CD4-positive, alpha-beta T cell (primary cell): Measurements from ENCODE around the gene MSH3. TPM values are rescaled to one million over a fixed set of nuclear protein-coding genes. Genes with fewer than 3 reads are reported as not detected.

ENCODE experiments used
- ATAC-seq: fragments of 200-7000 bp; cut with Tn5 transposase; one replicate; pipeline ENCODE4 v1.10.0; 2022; ENCODE audit warnings: mild to moderate bottlenecking; ENCODE audit not compliant: poor library complexity
- CTCF ChIA-PET: fragments of 350-600 bp; sonication (Branson Sonifier 250); formaldehyde crosslinking; loops from one replicate; lab custom pipeline; 2021; ENCODE audit warnings: antibody characterized with exemption, inconsistent platforms; lab: Charles Lee
- POLR2A ChIA-PET: fragments of 350-600 bp; sonication (Branson Sonifier 250); formaldehyde crosslinking; loops from one replicate; lab custom pipeline; 2021; ENCODE audit warnings: antibody characterized with exemption, inconsistent platforms; lab: Charles Lee
- DNase-seq, 14 experiments: peaks; one replicate each; pipeline ENCODE4 v3.0.0-alpha.2; 2013 to 2020; ENCODE audit warnings: mixed read lengths in 2 of 14
- H3K27ac ChIP-seq, 2 donors: one replicate each; pipeline versions ENCODE4 v1.5.1 to v1.7.0; 2013; ENCODE audit warnings: low read length in 2 of 2, low read depth in 1 of 2, mild to moderate bottlenecking in 1 of 2
- H3K27me3 ChIP-seq, 2 experiments: 1 replicate in 1 of 2; 2 replicates in 1 of 2; pipeline versions ENCODE4 v1.6.1 to v1.7.0; 2013; ENCODE audit warnings: low read length in 2 of 2, control low read depth in 1 of 2, mild to moderate bottlenecking in 1 of 2, moderate library complexity in 1 of 2; ENCODE audit not compliant: insufficient read depth in 2 of 2, control insufficient read depth in 1 of 2
- H3K36me3 ChIP-seq: one replicate; pipeline ENCODE4 v1.6.1; 2013; ENCODE audit warnings: low read length, control low read depth; ENCODE audit not compliant: insufficient read depth
- H3K4me1 ChIP-seq: one replicate; pipeline ENCODE4 v1.6.1; 2013; ENCODE audit warnings: low read length, control low read depth; ENCODE audit not compliant: insufficient read depth
- H3K4me3 ChIP-seq: one replicate; pipeline ENCODE4 v1.5.1; 2013; ENCODE audit warnings: mild to moderate bottlenecking, low read length, moderate library complexity
- H3K9me3 ChIP-seq, 2 experiments: 1 replicate in 1 of 2; 2 replicates in 1 of 2; pipeline versions ENCODE4 v1.6.1 to v1.7.0; 2013; ENCODE audit warnings: low read length in 2 of 2, mild to moderate bottlenecking in 2 of 2, control low read depth in 1 of 2, moderate library complexity in 1 of 2; ENCODE audit not compliant: control insufficient read depth in 1 of 2, insufficient read depth in 1 of 2
- H3K27ac Mint-ChIP-seq: one replicate; pipeline ENCODE4 v1.8.0; 2020; ENCODE audit warnings: mixed read lengths
- H3K27me3 Mint-ChIP-seq: one replicate; pipeline ENCODE4 v1.8.0; 2021; ENCODE audit warnings: mixed read lengths
- H3K36me3 Mint-ChIP-seq: one replicate; pipeline ENCODE4 v1.8.0; 2021; ENCODE audit warnings: low read depth, mixed read lengths
- H3K4me1 Mint-ChIP-seq: one replicate; pipeline ENCODE4 v1.8.0; 2021; ENCODE audit warnings: low read depth, mixed read lengths
- H3K4me3 Mint-ChIP-seq: one replicate; pipeline ENCODE4 v1.8.0; 2020; ENCODE audit warnings: mild to moderate bottlenecking, mixed read lengths
- H3K9me3 Mint-ChIP-seq: one replicate; pipeline ENCODE4 v1.8.0; 2020; ENCODE audit warnings: mixed read lengths
- intact Hi-C, 2 experiments: fragments of 100-400 bp; cut with DNase I in 1 of 2; cut with micrococcal nuclease in 1 of 2; formaldehyde crosslinking; loops; one replicate each; pipeline versions ENCODE4 v1.15.1 to v1.9.0; 2023 to 2025; cut with DNase I, micrococcal nuclease
- total RNA-seq, 174 experiments: library from RNA in 2 of 174; stranded (reverse) in 2 of 174; gene quantifications; one replicate each; pipeline ENCODE4 v1.2.3 and lab custom pipeline; 2021 to 2026
- TF ChIP-seq, protein P1 (sequence below): fragments of 200-600 bp; IDR thresholded peaks from one replicate; pipeline ENCODE4 v1.8.0; 2022; ENCODE audit warnings: antibody characterized with exemption, mild to moderate bottlenecking

The MSH3 gene
- total RNA-seq, 2 experiments from 2014 or later: 11.3 to 13.0 TPM

DNA sequence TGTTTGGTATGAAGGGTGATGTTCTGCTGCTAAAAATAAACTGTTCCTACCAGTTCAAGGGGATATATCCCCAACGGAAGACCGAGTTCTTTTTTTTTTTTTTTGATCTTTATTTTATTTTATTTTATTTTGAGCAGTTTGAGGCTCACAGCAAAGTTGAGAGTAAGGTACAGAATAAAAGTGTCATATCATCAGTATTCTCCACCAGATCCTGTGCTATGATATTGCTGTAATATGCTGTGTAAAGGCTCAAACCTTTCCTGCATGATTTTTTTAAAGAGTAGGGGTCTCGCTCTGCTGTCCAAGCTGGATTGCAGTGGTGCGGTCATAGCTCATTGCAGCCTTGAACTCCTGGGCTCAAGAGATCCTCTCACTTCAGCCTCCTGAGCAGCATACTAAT is 35.2 kb downstream of the MSH3 start:
- H3K4me3 ChIP-seq: no peak overlapping the region
- no peaks in the 10 kb centered on the region for H3K27me3 ChIP-seq
- ChIA-PET POLR2A (no interaction called here), CTCF (interaction anchor here (2.0 kb wide), 1 partner anchor 419 kb away, joined by 5 read pairs; no protein-coding TSS in a partner anchor)
- no peaks in the 10 kb centered on the region for H3K27me3 Mint-ChIP-seq
- no peak for DNase-seq
- H3K9me3 ChIP-seq: no peaks in the 10 kb centered on the region
- no peaks in the 10 kb centered on the region for H3K4me1 ChIP-seq
- H3K27ac Mint-ChIP-seq: no peak overlapping the region
- no peak overlapping the region for H3K27ac ChIP-seq
- H3K36me3 ChIP-seq: peaks cover 3% of the 10 kb centered on the region
- TF ChIP-seq, protein P1, sequence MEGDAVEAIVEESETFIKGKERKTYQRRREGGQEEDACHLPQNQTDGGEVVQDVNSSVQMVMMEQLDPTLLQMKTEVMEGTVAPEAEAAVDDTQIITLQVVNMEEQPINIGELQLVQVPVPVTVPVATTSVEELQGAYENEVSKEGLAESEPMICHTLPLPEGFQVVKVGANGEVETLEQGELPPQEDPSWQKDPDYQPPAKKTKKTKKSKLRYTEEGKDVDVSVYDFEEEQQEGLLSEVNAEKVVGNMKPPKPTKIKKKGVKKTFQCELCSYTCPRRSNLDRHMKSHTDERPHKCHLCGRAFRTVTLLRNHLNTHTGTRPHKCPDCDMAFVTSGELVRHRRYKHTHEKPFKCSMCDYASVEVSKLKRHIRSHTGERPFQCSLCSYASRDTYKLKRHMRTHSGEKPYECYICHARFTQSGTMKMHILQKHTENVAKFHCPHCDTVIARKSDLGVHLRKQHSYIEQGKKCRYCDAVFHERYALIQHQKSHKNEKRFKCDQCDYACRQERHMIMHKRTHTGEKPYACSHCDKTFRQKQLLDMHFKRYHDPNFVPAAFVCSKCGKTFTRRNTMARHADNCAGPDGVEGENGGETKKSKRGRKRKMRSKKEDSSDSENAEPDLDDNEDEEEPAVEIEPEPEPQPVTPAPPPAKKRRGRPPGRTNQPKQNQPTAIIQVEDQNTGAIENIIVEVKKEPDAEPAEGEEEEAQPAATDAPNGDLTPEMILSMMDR: no peak
- no peaks in the 10 kb centered on the region for H3K9me3 Mint-ChIP-seq
- intact Hi-C loops: loop anchor here (5.0 to 10.0 kb wide), 4 partner anchors 418 to 615 kb away; partner anchors contain the start of gene ZCCHC9 (in 2 of the 2)
- peaks cover 12% of the 10 kb centered on the region for H3K4me1 Mint-ChIP-seq
- H3K36me3 Mint-ChIP-seq: peaks cover 24% of the 10 kb centered on the region
- no peak overlapping the region for H3K4me3 Mint-ChIP-seq
- ATAC-seq: no peak

DNA sequence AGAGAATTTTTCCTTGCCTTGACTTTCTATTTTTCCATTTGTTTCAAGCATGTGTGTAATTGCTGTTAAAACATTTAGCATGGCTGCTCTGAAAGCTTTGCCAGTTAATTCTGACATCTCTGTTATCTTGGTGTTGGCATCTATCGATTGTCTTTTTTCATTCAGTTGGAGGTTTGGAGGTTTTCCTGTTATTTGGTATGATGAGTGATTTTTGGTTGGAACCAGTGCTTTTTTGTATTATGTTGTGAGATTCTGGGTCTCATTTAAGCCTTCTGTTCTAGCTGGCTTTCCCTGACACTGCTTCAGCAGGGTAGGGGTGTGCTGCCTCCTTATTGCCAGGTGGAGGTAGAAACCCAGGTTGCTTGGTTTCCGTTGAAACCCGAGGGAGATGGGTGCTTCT is 41.2 kb downstream of the MSH3 start:
- H3K36me3 ChIP-seq: peaks cover 5% of the 10 kb centered on the region

DNA sequence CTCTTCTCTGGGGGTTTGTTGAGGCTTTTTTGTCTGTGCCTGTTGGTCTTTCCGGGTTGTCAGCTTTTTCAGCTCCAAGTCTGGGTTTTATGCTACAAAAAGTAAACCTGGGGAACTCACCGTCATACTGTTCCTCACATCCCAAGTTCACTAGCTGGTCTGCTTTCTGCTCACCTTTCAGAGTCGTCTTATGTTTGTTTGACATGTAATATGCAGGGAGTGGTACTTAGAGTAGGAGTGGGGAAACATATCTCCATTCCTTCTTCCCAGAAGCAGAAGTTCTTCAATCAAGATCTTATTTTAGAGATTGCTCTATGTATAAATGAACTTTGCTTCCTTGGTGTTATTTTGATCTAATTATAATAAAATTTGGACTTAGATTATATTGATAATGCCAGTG is 42.0 kb downstream of the MSH3 start:
- Mint-ChIP-seq H3K9me3 (no peaks in the 10 kb centered on the region), H3K27ac (no peak overlapping the region), H3K36me3 (peaks cover 47% of the 10 kb centered on the region), H3K4me1 (peaks cover 2% of the 10 kb centered on the region), H3K27me3 (no peaks in the 10 kb centered on the region), H3K4me3 (no peak overlapping the region)
- CTCF ChIA-PET: no interaction called here
- Histone ChIP-seq H3K36me3 (peaks cover 8% of the 10 kb centered on the region), H3K9me3 (no peaks in the 10 kb centered on the region), H3K4me3 (no peak overlapping the region), H3K27me3 (no peaks in the 10 kb centered on the region), H3K27ac (no peak overlapping the region), H3K4me1 (no peaks in the 10 kb centered on the region)
- DNase-seq: no peak
- POLR2A ChIA-PET: no interaction called here
- TF ChIP-seq, protein P1: no peak
- intact Hi-C loops: no loop called here
- no peak for ATAC-seq

More for the DNA sequence above, 41.2 kb downstream of the MSH3 start:
- Mint-ChIP-seq H3K9me3 (no peaks in the 10 kb centered on the region), H3K27me3 (no peaks in the 10 kb centered on the region), H3K27ac (no peak overlapping the region), H3K36me3 (peaks cover 41% of the 10 kb centered on the region), H3K4me1 (no peaks in the 10 kb centered on the region), H3K4me3 (no peak overlapping the region)
- Histone ChIP-seq H3K4me1 (no peaks in the 10 kb centered on the region), H3K9me3 (no peaks in the 10 kb centered on the region), H3K27me3 (no peaks in the 10 kb centered on the region), H3K27ac (no peak overlapping the region), H3K4me3 (no peak overlapping the region)
- CTCF ChIA-PET: no interaction called here
- intact Hi-C loops: no loop called here
- TF ChIP-seq, protein P1: no peak
- POLR2A ChIA-PET: interaction anchor here (0.6 kb wide), 1 partner anchor 61 kb away, joined by 4 read pairs; no protein-coding TSS in a partner anchor
- ATAC-seq (no peak), DNase-seq (no peak)
